SIG-M5 treated with dmso at 0.1 percent for 504 hours (cell line): Measurements from ENCODE around the gene TMEM120A.

Experiments used
- DNase-seq: peaks from one replicate; lab custom pipeline; 2025; ENCODE audit not compliant: unreplicated experiment; lab: John Stamatoyannopoulos, UW

TMEM120A gene

DNA sequence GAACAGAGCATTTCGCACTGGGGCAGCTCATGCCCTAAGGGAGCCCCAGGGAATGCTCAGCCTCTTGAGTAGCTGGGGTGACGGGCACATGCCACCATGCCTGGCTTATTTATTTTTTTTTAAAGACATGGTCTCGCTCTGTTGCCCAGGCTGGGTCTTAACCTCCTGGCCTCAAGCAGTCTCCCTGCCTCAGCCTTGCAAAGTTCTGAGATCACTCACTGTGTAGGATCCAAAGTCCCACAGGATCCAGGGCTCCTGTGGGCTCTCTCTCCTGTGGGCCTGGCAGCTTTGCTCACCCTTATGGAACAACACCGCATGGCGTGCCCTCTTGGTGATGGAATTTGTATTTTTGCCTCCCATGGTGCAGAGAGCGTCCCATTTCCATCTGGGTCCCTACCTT, 34.0 kb downstream of the TMEM120A start:
- DNase-seq = no peak

GRCh38 chr7:75958802-75959543, 35.4 kb downstream of the TMEM120A start:
- DNase-seq = no peak

DNA sequence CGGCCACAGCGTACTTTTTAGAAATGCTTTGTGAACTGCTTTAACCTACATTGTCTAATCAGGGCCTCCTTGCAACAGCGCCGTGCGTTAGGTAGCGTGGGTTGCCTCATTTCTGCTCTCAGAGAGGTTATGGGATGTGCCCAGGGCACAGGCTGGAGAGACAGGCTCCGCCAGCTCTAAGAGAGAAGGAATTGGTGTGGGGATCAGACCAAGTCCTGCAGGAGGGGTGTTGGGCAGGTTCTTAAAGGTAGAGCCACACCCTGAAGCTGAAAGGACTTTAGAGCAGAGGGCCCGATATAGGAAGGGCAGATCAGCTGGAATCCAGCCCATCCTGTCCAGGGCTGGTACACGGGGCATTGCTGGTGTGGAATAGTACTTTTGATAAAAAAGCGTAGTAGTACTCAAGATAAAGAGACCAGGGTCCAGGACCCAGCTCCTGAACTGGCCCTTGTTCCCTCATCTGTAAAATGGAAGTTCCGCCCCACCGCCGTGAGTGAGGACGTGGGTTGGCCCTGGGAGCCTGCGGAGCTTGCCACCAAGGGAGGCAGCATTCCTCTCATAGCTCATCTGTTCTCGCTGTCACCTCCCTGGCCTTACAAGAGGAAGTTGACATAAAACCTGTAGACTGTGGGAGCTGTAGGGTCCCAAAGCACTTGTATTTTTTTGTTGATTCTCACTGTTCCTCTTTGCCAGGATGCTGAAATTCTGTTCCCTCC, 37.2 kb downstream of the TMEM120A start:
- peak; percentile 50 for DNase-seq

- no peak for DNase-seq
Observed at GRCh38 chr7:75955331-75955955, 39.0 kb downstream of the TMEM120A start.

GRCh38 chr7:75953931-75954330, 40.5 kb downstream of the TMEM120A start:
- no peak for DNase-seq

DNA sequence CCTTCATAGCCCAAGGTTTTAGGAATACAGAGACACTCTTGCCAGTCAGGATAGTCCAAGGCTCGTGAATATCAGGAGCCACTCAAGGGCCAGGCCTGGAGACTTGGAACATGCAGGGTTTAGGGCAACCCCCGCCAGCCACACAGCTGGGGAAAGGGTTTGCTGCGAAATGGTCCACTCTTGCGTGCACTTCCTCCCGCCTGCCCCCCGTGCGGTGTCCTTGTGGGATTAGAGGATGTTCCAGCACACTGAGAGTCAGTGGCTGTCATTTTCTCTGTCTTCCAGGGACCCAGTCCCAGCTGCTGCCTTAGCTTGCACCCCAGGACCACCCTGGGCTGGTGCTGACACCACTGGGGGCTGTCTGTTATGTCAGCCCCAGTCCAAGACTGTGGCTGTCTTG, 41.0 kb downstream of the TMEM120A start:
- DNase-seq = no peak

- peak; percentile 95 for DNase-seq
Observed at GRCh38 chr7:75951506-75951905, 42.9 kb downstream of the TMEM120A start.

- DNase-seq = peak; percentile 18
Observed at GRCh38 chr7:75950111-75950681, 44.2 kb downstream of the TMEM120A start.

DNA sequence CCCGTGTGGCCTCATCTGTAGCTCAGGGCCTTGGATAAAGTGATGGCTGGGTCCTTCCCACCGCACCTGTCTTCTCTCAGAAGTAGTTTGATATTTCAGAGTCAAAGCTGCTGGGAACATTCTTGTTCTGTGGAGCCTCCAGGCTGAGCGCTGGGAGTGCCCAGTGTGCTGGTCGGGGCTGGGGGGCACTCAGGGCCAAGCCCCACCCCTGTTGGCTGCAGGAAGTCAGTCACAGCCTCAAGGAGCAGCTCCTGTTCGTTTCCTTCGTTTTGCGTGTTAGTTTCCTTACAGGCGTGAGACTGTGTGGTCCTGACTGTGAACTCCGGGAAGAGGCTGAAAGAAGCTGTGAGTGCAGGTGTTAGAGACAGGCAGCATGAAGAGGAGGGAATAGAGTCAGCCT, 46.2 kb downstream of the TMEM120A start:
- DNase-seq = no peak

GRCh38 chr7:75946207-75946855, 48.1 kb downstream of the TMEM120A start:
- DNase-seq = no peak

- peak; percentile 80 for DNase-seq
Observed at GRCh38 chr7:75945297-75946168, 48.9 kb downstream of the TMEM120A start.

GRCh38 chr7:75944507-75944906, 49.9 kb downstream of the TMEM120A start:
- DNase-seq = no peak

DNA sequence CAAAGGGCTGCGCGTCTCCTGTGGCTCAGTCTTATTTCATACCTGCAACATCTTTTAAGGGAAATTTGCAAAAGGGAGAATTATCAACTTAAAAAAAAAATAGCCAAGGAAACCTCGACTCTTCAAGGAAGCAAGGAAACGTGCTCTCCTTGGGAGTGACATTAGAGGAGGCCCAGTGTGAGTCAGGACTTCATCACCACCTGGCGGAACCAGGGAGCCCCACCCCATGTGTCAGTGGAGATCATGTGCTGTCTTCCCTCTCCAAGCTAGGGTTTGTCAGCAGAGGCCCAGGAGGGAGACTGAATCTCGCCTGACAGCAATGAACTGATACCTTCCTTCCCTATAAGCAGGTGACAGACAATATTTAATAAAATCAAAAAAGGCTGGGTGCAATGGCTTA, 50.5 kb downstream of the TMEM120A start:
- DNase-seq = no peak

DNA sequence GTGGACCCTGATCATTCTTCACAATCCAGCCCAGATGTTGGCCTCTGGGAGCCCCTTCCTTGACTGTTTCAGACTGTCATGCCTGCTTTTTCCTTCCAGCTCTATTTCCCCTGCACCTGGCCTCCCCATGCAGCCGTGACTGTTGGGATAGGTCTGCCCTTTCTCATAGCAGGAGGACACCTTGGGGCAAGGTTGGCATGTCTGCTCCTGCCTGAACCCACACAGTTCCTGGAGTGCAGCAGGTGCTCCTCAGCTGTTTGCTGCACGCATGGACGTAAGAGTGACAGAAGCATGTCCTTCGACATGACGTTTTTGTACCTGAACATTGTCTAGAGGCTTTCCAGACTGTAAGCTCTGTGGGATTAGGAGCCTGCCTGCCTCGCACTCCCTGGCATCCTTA, 55.5 kb downstream of the TMEM120A start:
- no peak for DNase-seq

DNA sequence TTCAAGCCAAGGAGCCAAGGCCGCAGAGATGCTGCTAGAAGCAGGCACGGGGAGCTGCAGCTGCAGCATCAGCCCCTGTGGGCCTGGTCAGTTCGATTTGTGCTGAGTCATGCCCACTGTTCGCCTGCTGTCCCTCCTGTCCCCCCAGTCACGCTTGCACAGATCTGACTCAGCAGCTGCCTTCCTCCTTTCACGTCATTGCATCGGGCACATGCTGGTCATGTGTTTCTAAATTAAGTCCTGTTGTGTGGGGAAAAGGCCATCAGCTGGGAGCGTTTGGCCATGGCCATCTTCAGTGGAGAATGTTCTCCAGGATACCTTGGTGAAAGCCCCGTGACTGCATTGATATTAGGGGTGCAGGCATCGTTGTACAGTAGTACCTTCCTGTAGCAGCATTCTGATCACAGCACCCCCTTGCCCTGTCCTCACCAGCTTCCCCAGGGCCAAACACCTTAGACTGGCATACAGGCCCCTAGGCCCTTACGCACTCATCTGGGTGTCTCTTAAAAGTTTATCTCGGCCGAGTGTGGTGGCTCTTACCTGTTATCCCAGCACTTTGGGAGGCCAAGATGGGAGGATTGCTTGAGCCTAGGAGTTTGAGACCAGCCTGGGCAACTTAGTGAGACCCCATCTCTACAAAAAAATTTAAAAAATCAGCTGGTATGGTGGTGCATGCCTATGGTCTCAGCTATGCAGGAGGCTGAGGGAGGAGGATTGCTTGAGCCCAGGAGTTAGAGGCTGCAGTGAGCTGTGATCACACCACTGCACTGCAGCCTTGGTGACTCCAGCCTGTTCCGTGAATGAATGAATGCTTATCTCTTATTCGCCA, 56.2 kb downstream of the TMEM120A start:
- no peak for DNase-seq
